Dermis microvascular lymphatic vessel endothelial cell (primary cell): Measurements from ENCODE around the gene POLR1C. TPM values are rescaled to one million over a fixed set of nuclear protein-coding genes. Genes with fewer than 3 reads are reported as not detected.
A peak's percentile ranks its signal among the peaks of the same experiment; 100 is the strongest.
"Not testable (repeated sequence)": the region's sequence is repeated elsewhere in the genome, so short reads cannot be mapped to it uniquely, and the experiment has no call there.

ENCODE experiments used
- DNase-seq, 2 donors: peaks; one replicate each; pipeline versions ENCODE4 v3.0.0 to v3.0.0-alpha.2; 2010; ENCODE audit warnings: low read depth in 2 of 2
- total RNA-seq: library from RNA; depleted of rRNA; stranded (reverse); fragments of >200 nt; gene quantifications from 2 replicates; pipeline ENCODE4 v1.2.1, GENCODE V29; 2014

Gene POLR1C
- total RNA-seq, 1 donor from 2014 or later = 31.7 TPM

DNA sequence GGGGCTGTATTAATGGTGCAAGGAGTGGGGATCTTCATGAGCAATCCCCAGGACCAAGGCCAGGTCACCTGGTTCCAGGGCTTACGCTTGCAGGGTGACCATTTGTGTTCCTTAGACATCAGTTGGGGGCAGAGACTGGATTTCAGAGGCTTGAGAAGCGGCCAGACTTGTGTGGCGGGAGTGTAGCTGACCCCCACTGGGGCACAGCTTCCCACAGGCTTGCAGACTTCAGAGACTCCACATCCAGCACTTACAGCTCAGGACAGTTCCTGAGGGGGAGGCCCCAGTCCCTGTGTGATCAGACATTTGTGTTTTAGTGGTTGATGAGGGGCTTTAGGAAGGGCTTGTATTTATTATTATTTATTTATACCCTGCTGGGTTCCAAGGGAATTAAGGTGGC, 24.2 kb upstream of the POLR1C start:
- DNase-seq = no peak

DNA sequence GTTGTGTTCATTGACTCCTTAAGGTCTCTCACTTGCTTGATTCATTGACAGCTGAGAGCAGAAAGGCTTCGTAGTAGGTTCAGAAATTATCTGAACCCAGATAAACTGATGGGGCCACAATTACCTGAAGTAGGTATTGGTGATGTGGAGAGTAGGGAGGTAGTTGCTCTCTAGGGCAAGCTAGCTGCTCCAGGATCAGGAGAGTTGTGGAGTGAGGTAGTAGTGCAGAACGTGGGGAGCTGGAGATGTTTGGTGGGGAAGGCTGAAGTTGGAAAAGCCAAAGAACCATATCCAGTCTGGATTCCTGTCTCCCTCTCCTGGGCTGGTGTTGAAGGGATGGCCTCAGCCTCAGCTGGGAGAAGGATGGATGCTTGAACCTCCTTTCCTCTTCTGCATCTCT, 23.7 kb upstream of the POLR1C start:
- DNase-seq = no peak

DNA sequence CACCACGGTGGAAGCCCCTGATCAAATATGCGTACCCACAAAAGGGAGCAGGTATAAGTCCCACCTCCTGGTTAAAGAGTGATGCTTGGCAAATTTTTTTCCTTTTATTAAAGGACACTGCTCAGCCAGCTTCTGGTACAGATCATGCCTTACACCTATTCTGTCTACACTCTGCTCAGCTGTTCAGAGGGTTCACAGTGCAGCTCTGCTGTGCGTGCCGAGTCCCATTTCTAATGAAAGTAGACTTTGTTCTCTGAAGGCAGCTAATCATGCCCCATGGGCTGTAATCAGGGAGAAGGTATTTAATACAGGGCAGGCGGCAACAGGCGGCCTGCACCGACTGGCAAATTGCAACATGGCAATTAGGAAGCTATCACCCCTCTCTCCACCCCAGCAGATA, 23.1 kb upstream of the POLR1C start:
- DNase-seq = no peak

- DNase-seq = no peak
Measured at GRCh38 chr6:43494321-43494720, 22.6 kb upstream of the POLR1C start.

DNA sequence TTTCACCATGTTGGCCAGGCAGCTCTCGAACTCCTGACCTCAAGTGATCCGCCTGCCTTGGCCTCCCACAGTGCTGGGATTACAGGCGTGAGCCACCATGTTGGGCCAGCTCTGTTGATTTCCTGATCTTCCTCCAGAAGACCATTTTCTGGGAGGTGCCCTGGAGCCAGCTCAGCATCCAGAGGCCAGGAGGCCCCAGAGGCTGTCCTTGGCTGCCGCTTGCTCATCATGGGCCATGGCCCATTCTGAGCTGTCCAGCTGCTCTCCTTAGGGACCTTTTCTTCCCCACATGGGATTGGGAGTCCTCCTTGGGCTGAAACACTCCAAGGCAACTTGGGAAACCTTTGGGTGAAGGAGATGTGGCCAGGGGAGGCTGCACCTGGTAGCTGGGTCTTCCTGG, 22.1 kb upstream of the POLR1C start:
- no peak for DNase-seq

DNA sequence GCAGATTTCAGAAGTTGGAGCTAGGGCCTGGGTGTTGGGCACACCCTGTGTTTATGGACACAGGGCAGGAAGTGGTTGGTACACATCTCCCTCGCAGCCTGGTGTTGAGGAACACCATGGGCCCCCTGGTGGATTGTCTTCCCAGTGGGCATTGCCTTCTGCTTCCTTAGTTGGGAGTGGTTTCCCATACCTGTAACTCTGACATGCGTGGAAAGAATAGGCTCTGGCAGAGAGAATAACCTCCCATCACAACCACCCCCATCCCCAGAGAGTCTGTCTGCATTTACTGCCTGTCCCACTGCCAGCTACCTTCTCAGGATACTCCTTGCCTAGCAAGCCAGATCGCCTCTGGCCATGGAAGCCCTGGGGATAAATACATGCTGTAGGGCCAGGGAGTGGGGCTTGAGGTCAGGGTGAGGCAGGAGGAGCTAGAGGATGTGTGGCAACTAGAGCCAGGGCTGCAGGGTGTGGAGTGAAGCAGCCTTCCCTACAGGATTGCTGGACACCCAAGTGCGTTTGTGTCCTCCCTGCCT, 21.4 kb upstream of the POLR1C start:
- DNase-seq = no peak

GRCh38 chr6:43496370-43497128, 20.3 kb upstream of the POLR1C start:
- DNase-seq = peak in 1 of 2 donors; percentile 56

GRCh38 chr6:43497129-43497396, 19.8 kb upstream of the POLR1C start:
- no peak for DNase-seq

DNA sequence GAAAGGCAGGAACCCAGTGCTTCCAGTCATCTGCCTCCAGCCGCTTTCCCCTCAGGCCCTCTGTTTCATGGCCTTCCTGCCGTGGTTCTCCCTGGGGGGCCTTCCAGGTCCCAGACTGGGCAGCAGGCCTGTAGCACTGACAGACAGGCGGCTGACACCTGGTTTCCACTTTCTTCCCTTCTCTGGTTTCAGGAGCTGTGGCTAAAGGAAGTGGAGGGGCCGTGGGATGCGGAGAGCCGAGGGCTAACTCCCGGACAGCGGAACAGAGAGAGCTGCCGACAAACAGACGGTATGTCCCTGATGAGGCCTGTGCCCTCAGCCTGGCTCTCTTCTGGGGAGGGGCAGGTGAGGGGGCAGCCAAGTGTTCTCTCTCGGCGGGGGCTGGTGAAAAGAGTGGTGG, 19.2 kb upstream of the POLR1C start:
- no peak for DNase-seq

DNA sequence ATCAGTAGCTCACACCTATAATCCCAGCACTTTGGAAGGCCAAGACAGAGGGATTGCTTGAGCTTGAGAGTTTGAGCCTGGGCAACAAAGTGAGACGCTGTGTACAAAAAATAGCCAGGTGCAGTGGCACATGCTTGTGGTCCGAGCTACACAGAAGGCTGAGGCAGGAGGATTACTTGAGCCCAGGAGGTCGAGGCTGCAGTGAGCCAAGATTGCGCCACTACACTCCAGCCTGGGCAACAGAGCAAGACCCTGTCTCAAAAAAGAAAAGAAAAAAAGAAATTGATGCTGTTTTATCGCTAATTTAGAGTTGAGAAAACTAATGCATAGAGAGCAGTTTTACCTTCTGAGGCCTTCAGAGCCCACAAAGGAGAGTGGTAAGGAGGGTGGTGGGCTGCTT, 18.6 kb upstream of the POLR1C start:
- DNase-seq = not testable (repeated sequence)

GRCh38 chr6:43499028-43499815, 17.7 kb upstream of the POLR1C start:
- DNase-seq = peak; percentile 87 to 89

- DNase-seq = no peak
Measured at GRCh38 chr6:43500921-43501320, 16.0 kb upstream of the POLR1C start.

DNA sequence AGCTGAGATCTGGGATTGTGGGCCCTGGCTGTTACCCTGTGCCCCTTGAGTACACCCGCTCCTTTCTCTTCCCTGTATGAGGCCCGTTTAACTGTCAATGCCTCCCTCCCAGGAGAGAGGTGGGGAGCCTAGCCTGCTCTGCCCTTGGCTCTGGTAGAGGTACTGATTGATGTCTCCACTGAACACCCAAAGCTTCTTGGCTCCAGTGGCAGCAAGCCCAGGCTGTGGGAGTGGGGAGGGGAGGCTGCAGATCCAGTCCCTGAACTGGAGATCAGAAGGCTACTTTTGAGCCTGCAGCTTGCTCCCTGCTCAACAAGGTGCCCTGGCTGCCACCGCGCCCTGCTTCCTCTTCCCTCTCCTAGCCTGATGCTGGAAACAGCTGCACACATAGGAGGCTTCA, 14.2 kb upstream of the POLR1C start:
- no peak for DNase-seq

DNA sequence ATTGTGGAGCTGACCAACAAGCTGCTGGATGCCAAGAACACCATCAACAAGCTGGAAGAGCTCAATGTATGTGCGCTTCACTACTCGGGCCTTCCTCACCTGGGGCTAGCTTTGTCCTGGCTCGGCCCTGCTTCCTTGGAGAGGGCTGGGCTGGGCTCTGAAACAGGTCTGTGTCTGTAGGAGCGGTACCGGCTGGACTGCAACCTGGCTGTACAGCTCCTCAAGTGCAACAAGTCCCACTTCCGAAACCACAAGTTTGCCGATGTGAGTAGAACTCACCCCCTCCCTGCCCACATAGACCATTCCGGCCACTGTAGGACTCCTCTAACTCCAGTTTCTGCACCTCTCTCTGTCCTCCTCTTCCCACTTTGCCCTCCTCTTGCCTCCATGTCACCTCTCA, 13.4 kb upstream of the POLR1C start:
- no peak for DNase-seq

DNA sequence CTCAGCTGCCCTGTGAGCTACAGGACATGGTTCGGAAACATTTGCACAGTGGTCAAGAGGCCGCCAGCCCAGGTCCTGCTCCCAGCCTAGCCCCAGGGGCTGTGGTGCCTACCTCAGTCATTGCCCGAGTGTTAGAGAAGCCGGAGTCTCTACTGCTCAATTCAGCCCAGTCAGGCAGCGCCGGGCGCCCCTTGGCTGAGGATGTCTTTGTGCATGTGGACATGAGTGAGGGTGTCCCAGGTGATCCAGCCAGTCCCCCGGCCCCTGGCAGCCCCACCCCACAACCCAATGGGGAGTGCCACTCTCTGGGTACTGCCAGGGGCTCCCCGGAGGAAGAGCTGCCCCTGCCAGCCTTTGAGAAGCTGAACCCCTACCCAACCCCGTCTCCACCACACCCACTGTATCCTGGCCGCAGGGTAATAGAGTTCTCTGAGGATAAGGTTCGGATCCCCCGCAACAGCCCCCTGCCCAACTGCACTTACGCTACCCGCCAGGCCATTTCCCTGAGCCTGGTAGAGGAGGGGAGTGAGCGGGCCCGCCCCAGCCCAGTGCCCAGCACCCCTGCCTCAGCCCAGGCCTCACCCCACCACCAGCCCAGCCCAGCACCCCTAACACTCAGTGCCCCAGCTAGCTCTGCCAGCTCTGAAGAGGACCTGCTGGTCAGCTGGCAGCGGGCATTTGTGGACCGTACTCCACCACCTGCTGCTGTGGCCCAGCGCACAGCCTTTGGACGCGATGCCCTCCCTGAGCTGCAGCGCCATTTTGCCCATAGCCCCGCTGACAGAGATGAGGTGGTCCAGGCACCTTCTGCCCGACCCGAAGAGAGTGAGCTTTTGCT, 11.9 kb upstream of the POLR1C start:
- no peak for DNase-seq

DNA sequence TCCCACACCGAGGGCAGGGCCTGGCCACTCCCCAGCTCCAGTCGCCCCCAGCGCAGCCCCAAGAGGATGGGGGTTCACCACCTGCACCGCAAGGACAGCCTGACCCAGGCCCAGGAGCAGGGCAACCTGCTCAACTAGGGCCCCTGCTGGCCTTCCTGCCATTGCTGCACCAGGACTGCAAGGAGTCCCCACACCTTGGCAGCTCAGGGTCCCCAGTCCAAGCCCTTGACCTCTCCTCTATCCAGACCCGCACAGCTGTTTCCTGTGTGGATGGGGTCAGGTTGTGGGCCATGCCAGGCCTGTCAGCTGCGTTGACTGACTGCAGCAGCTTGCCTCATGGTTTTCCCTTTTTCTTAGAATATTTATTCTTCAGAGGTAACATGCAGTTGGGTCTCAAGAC, 11.2 kb upstream of the POLR1C start:
- DNase-seq = peak in 1 of 2 donors; percentile 30

- DNase-seq = no peak
Measured at GRCh38 chr6:43506171-43506570, 10.7 kb upstream of the POLR1C start.

DNA sequence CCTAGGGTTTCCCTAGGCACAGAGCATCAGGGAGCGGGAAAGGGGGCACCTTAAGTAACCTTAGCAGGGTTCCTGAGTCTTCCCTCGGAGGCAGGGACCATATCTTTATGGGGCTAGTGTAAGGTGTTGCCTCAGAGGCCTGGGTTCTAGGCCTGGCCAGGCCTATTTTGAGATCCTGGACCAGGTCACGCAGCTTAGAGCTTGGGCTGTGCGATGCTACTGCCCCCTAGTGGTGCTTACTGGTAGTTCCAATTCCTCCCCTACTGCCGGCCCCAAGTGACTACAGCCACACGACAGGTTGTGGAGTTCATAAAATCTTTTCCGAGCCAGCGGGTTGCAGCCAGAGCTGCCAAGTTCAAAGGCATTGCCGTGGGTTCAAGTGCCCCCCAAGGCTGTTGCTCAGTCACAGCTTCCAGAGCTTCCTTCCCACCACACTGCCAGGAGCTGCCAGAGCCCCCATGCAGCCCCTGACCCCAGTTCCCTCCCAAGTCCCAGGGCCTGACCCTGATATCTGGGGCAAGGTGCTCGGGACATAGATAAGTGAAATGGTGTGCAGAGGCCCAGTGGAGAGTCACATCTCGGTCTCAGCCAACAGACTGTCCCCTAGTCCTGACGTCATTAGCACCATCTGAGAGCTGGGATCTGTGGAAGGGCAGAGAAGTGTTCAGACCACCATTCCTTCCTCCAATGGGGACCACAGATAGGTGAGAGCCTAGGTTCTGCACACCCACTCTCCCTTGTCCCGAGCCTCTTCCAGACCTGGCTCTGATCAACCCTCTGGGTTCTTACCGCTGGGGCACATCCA, 10.0 kb upstream of the POLR1C start:
- DNase-seq = peak; percentile 80 to 84

GRCh38 chr6:43508481-43509141, 8.3 kb upstream of the POLR1C start:
- no peak for DNase-seq

DNA sequence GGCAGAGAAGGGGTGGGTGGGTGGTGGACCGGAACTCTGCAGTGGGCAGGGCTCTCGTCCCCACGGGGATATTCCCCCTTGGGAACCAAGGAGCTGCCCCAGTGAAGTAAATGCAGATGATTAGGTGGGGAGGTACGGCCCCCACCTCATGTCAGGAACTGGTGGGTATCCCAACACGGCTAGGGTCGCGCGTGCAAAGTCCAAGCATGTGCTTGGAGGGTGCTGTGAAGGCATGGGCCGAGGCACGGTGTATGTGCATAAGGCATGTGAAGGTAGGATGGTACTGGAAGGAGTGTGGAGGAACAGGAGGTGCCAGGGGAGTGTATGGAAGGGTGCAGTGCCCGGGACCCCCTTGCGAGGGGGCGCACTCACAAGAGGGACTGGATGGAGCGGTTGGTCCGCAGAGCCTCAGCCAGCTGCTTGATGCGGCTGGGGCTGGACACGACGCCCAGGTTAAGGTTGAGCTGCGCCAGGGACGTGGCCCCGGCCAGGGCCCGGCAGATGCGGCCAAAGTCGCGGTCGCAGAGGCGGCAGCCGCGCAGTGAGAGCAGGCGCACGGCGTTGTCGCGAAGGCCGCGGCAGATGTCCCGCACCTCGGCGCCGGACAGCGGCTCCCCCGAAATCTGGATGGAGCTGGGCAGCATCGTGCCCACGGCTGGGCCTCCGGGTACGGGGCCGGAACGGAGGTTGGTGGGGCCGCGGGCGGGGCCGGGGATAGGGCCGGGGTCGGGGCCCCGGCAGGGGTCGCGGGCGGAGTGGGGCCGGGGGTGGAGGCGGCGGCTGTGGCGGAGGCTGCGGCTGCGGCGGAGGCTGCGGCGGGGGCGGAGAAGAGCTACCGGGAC, 7.5 kb upstream of the POLR1C start:
- DNase-seq = no peak
